ENCODE data around the gene SRGAP1. TPM values are rescaled to one million over a fixed set of nuclear protein-coding genes. Genes with fewer than 3 reads are reported as not detected.
A peak's percentile ranks its signal among the peaks of the same experiment; 100 is the strongest.

SRGAP1 gene
- total and polyA plus RNA-seq, 2 of the 4 experiments (the other 2 are of a cell fraction), result 10.0 to 10.2 TPM

- H2BK15ac ChIP-seq (ENCODE audit: low read depth, low read length), result peak overlapping the region; percentile 91; the same call in 2 of the 3 replicates
- H3K27me3 ChIP-seq (ENCODE audit: control insufficient read depth, insufficient read depth, low read length), result no peaks in the 10 kb centered on the region
- no TSS peak for BruUV-seq (replicated peaks)
- POLR2A ChIA-PET (ENCODE audit: unreplicated experiment), result no interaction called here
- H2BK5ac ChIP-seq (ENCODE audit: low read depth, low read length, poor library complexity, severe bottlenecking), result peak overlapping the region; percentile 91
- no peaks in the 10 kb centered on the region for H4K20me1 ChIP-seq (ENCODE audit: insufficient read depth, low read length)
- peak overlapping the region; percentile 15 to 18; a peak in 3 of 4 replicates for H4K8ac ChIP-seq (ENCODE audit: low read depth in 2 of 2, low read length in 2 of 2)
- H3K36me3 ChIP-seq (ENCODE audit: control insufficient read depth, insufficient read depth, low read length), result no peaks in the 10 kb centered on the region
- H3K9me3 ChIP-seq (ENCODE audit: control insufficient read depth, insufficient read depth, low read length), result no peaks in the 10 kb centered on the region
- peak overlapping the region; percentile 42 for H3K14ac ChIP-seq (replicated peaks; ENCODE audit: low read depth, low read length)
- dilution Hi-C loops (cut with HindIII; ENCODE audit: low sequenced_read_pairs, unreplicated experiment) (no loop called here), in situ Hi-C loops (cut with MboI; ENCODE audit: low sequenced_read_pairs) (no loop called here), intact Hi-C loops (cut with micrococcal nuclease) (no loop called here)
- H2AK5ac ChIP-seq (ENCODE audit: low read depth, low read length), result peak overlapping the region; percentile 80
- H3K18ac ChIP-seq (ENCODE audit: low read depth, low read length), result peak overlapping the region; percentile 42
- WGBS, 2 experiments (ENCODE audit: extremely low coverage in 2 of 2, insufficient read length in 1 of 2), result no CpG with 5 or more reads among the region's 3 CpGs
- no peak overlapping the region for H3K4me2 ChIP-seq (ENCODE audit: low read depth, low read length)
- H4K5ac ChIP-seq (ENCODE audit: low read depth, low read length), result peak overlapping the region; percentile 92
- no peak for TF ChIP-seq RFX5 (IDR thresholded peaks at IDR 0.05; ENCODE audit: low read depth, low read length)
- TF ChIP-seq, protein P1, sequence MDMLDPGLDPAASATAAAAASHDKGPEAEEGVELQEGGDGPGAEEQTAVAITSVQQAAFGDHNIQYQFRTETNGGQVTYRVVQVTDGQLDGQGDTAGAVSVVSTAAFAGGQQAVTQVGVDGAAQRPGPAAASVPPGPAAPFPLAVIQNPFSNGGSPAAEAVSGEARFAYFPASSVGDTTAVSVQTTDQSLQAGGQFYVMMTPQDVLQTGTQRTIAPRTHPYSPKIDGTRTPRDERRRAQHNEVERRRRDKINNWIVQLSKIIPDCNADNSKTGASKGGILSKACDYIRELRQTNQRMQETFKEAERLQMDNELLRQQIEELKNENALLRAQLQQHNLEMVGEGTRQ (IDR thresholded peaks at IDR 0.05; ENCODE audit: low read depth, low read length), result no peak
- no peak for TF ChIP-seq SMC3 (IDR thresholded peaks at IDR 0.05; ENCODE audit: low read depth, low read length)
- TF ChIP-seq RCOR1 (IDR thresholded peaks at IDR 0.05; ENCODE audit: insufficient replicate concordance, low read length), result no peak
- no peak for TF ChIP-seq MAFK (IDR thresholded peaks at IDR 0.05; ENCODE audit: low read depth, low read length)
- TF ChIP-seq RAD21 (IDR thresholded peaks at IDR 0.05; ENCODE audit: low read length), result no peak
- no peak for TF ChIP-seq POLR2A (IDR thresholded peaks at IDR 0.05; ENCODE audit: low read depth, low read length)
- no peak for TF ChIP-seq BHLHE40 (IDR thresholded peaks at IDR 0.05; ENCODE audit: low read depth, low read length)
- TF ChIP-seq NFE2L2 (IDR thresholded peaks at IDR 0.05; ENCODE audit: low read depth, low read length), result no peak
- no peak for TF ChIP-seq MAZ (IDR thresholded peaks at IDR 0.05; ENCODE audit: borderline replicate concordance, low read depth, low read length)
- no peak for TF ChIP-seq CEBPB (IDR thresholded peaks at IDR 0.05; ENCODE audit: low read depth, low read length)
- no peak for TF ChIP-seq CHD1 (IDR thresholded peaks at IDR 0.05; ENCODE audit: low read depth, low read length)
- H3K79me1 ChIP-seq (ENCODE audit: low read depth in 1 of 2, low read length in 2 of 2), result peaks cover 0 to 8% of the 10 kb centered on the region in 2 experiments; a peak in 2 of 4 replicates
- peak overlapping the region; percentile 21 for H3K23ac ChIP-seq (ENCODE audit: low read depth, low read length)
- H2AK9ac ChIP-seq (replicated peaks; ENCODE audit: low read depth, low read length, poor library complexity), result peak overlapping the region; percentile 3
- H3K4me1 ChIP-seq (ENCODE audit: control insufficient read depth, insufficient read depth, low read length), result peaks cover 18% of the 10 kb centered on the region
- peak overlapping the region; percentile 49 for H3K27ac ChIP-seq (ENCODE audit: insufficient read depth, low read length)
- H3K9me1 ChIP-seq (ENCODE audit: insufficient read depth, low read length), result peaks cover 11% of the 10 kb centered on the region
- CTCF ChIA-PET, result no interaction called here
- H3K9ac ChIP-seq (ENCODE audit: low read depth, low read length), result no peak overlapping the region
- DNase-seq (no peak), ATAC-seq (ENCODE audit: low read depth) (no peak)
- peak overlapping the region; percentile 56 for H3K4ac ChIP-seq (ENCODE audit: low read depth, low read length)
- H2BK20ac ChIP-seq (ENCODE audit: low read depth, low read length), result peak overlapping the region; percentile 76
- H2AFZ ChIP-seq (replicated peaks; ENCODE audit: low read length, poor library complexity), result peak overlapping the region; percentile 16
- no peak overlapping the region for H3K4me3 ChIP-seq (ENCODE audit: insufficient read depth, low read depth, low read length)
- H3K56ac ChIP-seq (ENCODE audit: extremely low read depth, insufficient read depth, low read length), result 0 out of 2 replicates have a peak overlapping the region, but pooled peaks have one; percentile 1
- H4K91ac ChIP-seq (ENCODE audit: insufficient read depth, low read depth, low read length), result peak overlapping the region; percentile 50; the same call in 1 of the 2 replicates
- H2BK120ac ChIP-seq (ENCODE audit: low read depth, low read length), result peak overlapping the region; percentile 82
Observed at GRCh38 chr12:64170024-64170423, 325.5 kb downstream of the SRGAP1 start.
